Measurements from ENCODE around the gene PM20D2.
"Not testable (repeated sequence)": the region's sequence is repeated elsewhere in the genome, so short reads cannot be mapped to it uniquely, and the experiment has no call there.

PM20D2 gene

GRCh38 chr6:89120371-89120770, 25.5 kb upstream of the PM20D2 start:
- no peak overlapping the region for H3K27ac ChIP-seq (ENCODE audit: low read depth, low read length)
- no peak overlapping the region for H4K8ac ChIP-seq (ENCODE audit: low read depth, low read length)
- H3K23ac ChIP-seq (ENCODE audit: low read length), result no peak overlapping the region
- no peaks in the 10 kb centered on the region for H3K27me3 ChIP-seq (ENCODE audit: insufficient read depth, low read length)
- no peak overlapping the region for H4K12ac ChIP-seq (ENCODE audit: low read depth, low read length)
- H3K9me3 ChIP-seq (ENCODE audit: insufficient read depth, low read depth, low read length), result no peaks in the 10 kb centered on the region
- no peak overlapping the region for H3K4me2 ChIP-seq (ENCODE audit: low read length)
- H3K79me2 ChIP-seq (ENCODE audit: control insufficient read depth, insufficient read depth, low read length, poor library complexity), result peaks cover 5% of the 10 kb centered on the region
- no peak overlapping the region for H3K18ac ChIP-seq (ENCODE audit: low read length)
- no peak overlapping the region for H3K9ac ChIP-seq (ENCODE audit: low read length)
- H2BK120ac ChIP-seq (ENCODE audit: insufficient read depth, low read length, poor library complexity), result no peak overlapping the region
- H3K4me3 ChIP-seq (ENCODE audit: low read depth, low read length), result no peak overlapping the region
- no peak overlapping the region for H2AFZ ChIP-seq (ENCODE audit: insufficient read depth, low read length, poor library complexity)
- no peak overlapping the region for H3K4ac ChIP-seq (ENCODE audit: low read depth, low read length)
- H3K4me1 ChIP-seq (ENCODE audit: control insufficient read depth in 1 of 2, insufficient read depth in 2 of 2, low read length in 2 of 2), result peaks cover 0 to 3% of the 10 kb centered on the region in 2 experiments
- peaks cover 6% of the 10 kb centered on the region for H3K79me1 ChIP-seq (ENCODE audit: low read length)
- H3K14ac ChIP-seq (ENCODE audit: low read length), result no peak overlapping the region
- H4K91ac ChIP-seq (ENCODE audit: low read depth, low read length), result no peak overlapping the region
- DNase-seq, result peak; percentile 25 to 46
- H2BK5ac ChIP-seq (ENCODE audit: low read depth, low read length, poor library complexity), result no peak overlapping the region
- H3K36me3 ChIP-seq (ENCODE audit: control insufficient read depth in 1 of 2, insufficient read depth in 2 of 2, low read length in 2 of 2), result no peaks in the 10 kb centered on the region
- no peak overlapping the region for H2AK5ac ChIP-seq (ENCODE audit: low read length)
- no peak overlapping the region for H2BK12ac ChIP-seq (ENCODE audit: low read length)
- no CpG with 5 or more reads among the region's 4 CpGs for WGBS (ENCODE audit: extremely low coverage, insufficient coverage, insufficient read length)

- H3K9me3 ChIP-seq (ENCODE audit: insufficient read depth, low read depth, low read length), result no peaks in the 10 kb centered on the region
- H2BK5ac ChIP-seq (ENCODE audit: low read depth, low read length, poor library complexity), result no peak overlapping the region
- no peak overlapping the region for H4K91ac ChIP-seq (ENCODE audit: low read depth, low read length)
- no peaks in the 10 kb centered on the region for H3K27me3 ChIP-seq (ENCODE audit: insufficient read depth, low read length)
- no peak overlapping the region for H3K9ac ChIP-seq (ENCODE audit: low read length)
- no peak overlapping the region for H3K4me3 ChIP-seq (ENCODE audit: low read depth, low read length)
- no peak overlapping the region for H2BK12ac ChIP-seq (ENCODE audit: low read length)
- no peak overlapping the region for H3K4ac ChIP-seq (ENCODE audit: low read depth, low read length)
- no peak overlapping the region for H2AFZ ChIP-seq (ENCODE audit: insufficient read depth, low read length, poor library complexity)
- DNase-seq, result peak in 1 of 2 donors; percentile 25
- no peak overlapping the region for H3K27ac ChIP-seq (ENCODE audit: low read depth, low read length)
- peaks cover 5% of the 10 kb centered on the region for H3K79me2 ChIP-seq (ENCODE audit: control insufficient read depth, insufficient read depth, low read length, poor library complexity)
- no peak overlapping the region for H3K4me2 ChIP-seq (ENCODE audit: low read length)
- H3K18ac ChIP-seq (ENCODE audit: low read length), result no peak overlapping the region
- no peaks in the 10 kb centered on the region for H3K36me3 ChIP-seq (ENCODE audit: control insufficient read depth in 1 of 2, insufficient read depth in 2 of 2, low read length in 2 of 2)
- H3K14ac ChIP-seq (ENCODE audit: low read length), result no peak overlapping the region
- no peak overlapping the region for H3K23ac ChIP-seq (ENCODE audit: low read length)
- no peak overlapping the region for H4K8ac ChIP-seq (ENCODE audit: low read depth, low read length)
- H2AK5ac ChIP-seq (ENCODE audit: low read length), result no peak overlapping the region
- peaks cover 0 to 3% of the 10 kb centered on the region in 2 experiments for H3K4me1 ChIP-seq (ENCODE audit: control insufficient read depth in 1 of 2, insufficient read depth in 2 of 2, low read length in 2 of 2)
- WGBS (ENCODE audit: extremely low coverage, insufficient coverage, insufficient read length), result no CpG with 5 or more reads among the region's 1 CpG
- H3K79me1 ChIP-seq (ENCODE audit: low read length), result peaks cover 6% of the 10 kb centered on the region
- H4K12ac ChIP-seq (ENCODE audit: low read depth, low read length), result no peak overlapping the region
- H2BK120ac ChIP-seq (ENCODE audit: insufficient read depth, low read length, poor library complexity), result no peak overlapping the region
Measured at GRCh38 chr6:89121934-89122333, 23.9 kb upstream of the PM20D2 start.

- Histone ChIP-seq H3K4me2 (ENCODE audit: low read length) (no peak overlapping the region), H3K4me3 (ENCODE audit: low read depth, low read length) (no peak overlapping the region), H2BK12ac (ENCODE audit: low read length) (no peak overlapping the region), H3K4me1 (ENCODE audit: control insufficient read depth in 1 of 2, insufficient read depth in 2 of 2, low read length in 2 of 2) (peaks cover 0 to 3% of the 10 kb centered on the region in 2 experiments), H3K79me2 (ENCODE audit: control insufficient read depth, insufficient read depth, low read length, poor library complexity) (peaks cover 2% of the 10 kb centered on the region), H4K8ac (ENCODE audit: low read depth, low read length) (no peak overlapping the region), H3K27ac (ENCODE audit: low read depth, low read length) (no peak overlapping the region), H3K9ac (ENCODE audit: low read length) (no peak overlapping the region), H3K23ac (ENCODE audit: low read length) (no peak overlapping the region), H3K79me1 (ENCODE audit: low read length) (peaks cover 1% of the 10 kb centered on the region), H2BK120ac (ENCODE audit: insufficient read depth, low read length, poor library complexity) (no peak overlapping the region), H3K36me3 (ENCODE audit: control insufficient read depth in 1 of 2, insufficient read depth in 2 of 2, low read length in 2 of 2) (no peaks in the 10 kb centered on the region), H3K27me3 (ENCODE audit: insufficient read depth, low read length) (no peaks in the 10 kb centered on the region), H3K4ac (ENCODE audit: low read depth, low read length) (no peak overlapping the region), H2AK5ac (ENCODE audit: low read length) (no peak overlapping the region), H2BK5ac (ENCODE audit: low read depth, low read length, poor library complexity) (no peak overlapping the region), H3K9me3 (ENCODE audit: insufficient read depth, low read depth, low read length) (no peaks in the 10 kb centered on the region), H4K91ac (ENCODE audit: low read depth, low read length) (no peak overlapping the region), H3K18ac (ENCODE audit: low read length) (no peak overlapping the region), H3K14ac (ENCODE audit: low read length) (no peak overlapping the region), H2AFZ (ENCODE audit: insufficient read depth, low read length, poor library complexity) (no peak overlapping the region), H4K12ac (ENCODE audit: low read depth, low read length) (no peak overlapping the region)
- DNase-seq, result peak in 1 of 2 donors; percentile 42
Measured at GRCh38 chr6:89122625-89123024, 23.2 kb upstream of the PM20D2 start.

GRCh38 chr6:89128256-89128671, 17.6 kb upstream of the PM20D2 start:
- not testable (repeated sequence) for H3K4me1 ChIP-seq (ENCODE audit: control insufficient read depth in 1 of 2, insufficient read depth in 2 of 2, low read length in 2 of 2); DNase-seq; H3K14ac ChIP-seq (ENCODE audit: low read length); H2BK12ac ChIP-seq (ENCODE audit: low read length); H3K36me3 ChIP-seq (ENCODE audit: control insufficient read depth in 1 of 2, insufficient read depth in 2 of 2, low read length in 2 of 2); H3K79me2 ChIP-seq (ENCODE audit: control insufficient read depth, insufficient read depth, low read length, poor library complexity); H3K4me3 ChIP-seq (ENCODE audit: low read depth, low read length); H3K9ac ChIP-seq (ENCODE audit: low read length); H2BK120ac ChIP-seq (ENCODE audit: insufficient read depth, low read length, poor library complexity); H3K4ac ChIP-seq (ENCODE audit: low read depth, low read length); H3K18ac ChIP-seq (ENCODE audit: low read length); H4K91ac ChIP-seq (ENCODE audit: low read depth, low read length); H2AK5ac ChIP-seq (ENCODE audit: low read length); H3K79me1 ChIP-seq (ENCODE audit: low read length); H3K4me2 ChIP-seq (ENCODE audit: low read length); H2BK5ac ChIP-seq (ENCODE audit: low read depth, low read length, poor library complexity); H4K8ac ChIP-seq (ENCODE audit: low read depth, low read length); H3K9me3 ChIP-seq (ENCODE audit: insufficient read depth, low read depth, low read length); H3K27me3 ChIP-seq (ENCODE audit: insufficient read depth, low read length); H4K12ac ChIP-seq (ENCODE audit: low read depth, low read length); H2AFZ ChIP-seq (ENCODE audit: insufficient read depth, low read length, poor library complexity); H3K27ac ChIP-seq (ENCODE audit: low read depth, low read length); H3K23ac ChIP-seq (ENCODE audit: low read length)
- WGBS (ENCODE audit: extremely low coverage, insufficient coverage, insufficient read length), result no CpG with 5 or more reads among the region's 2 CpGs
